Ovary (tissue), 9 donors: Measurements from ENCODE around the gene IMMP2L. TPM values are rescaled to one million over a fixed set of nuclear protein-coding genes. Genes with fewer than 3 reads are reported as not detected.

Experiments used
- DNase-seq, 5 donors: peaks; one replicate each; pipeline ENCODE4 v3.0.0-alpha.2; 2019 to 2020
- H3K27ac ChIP-seq, 2 donors: fragments of 200-600 bp; one replicate each; pipeline versions ENCODE4 v1.5.1 to v1.8.0; 2019 to 2022
- H3K27me3 ChIP-seq: fragments of 200-600 bp; one replicate; pipeline ENCODE4 v1.8.0; 2022
- H3K36me3 ChIP-seq: fragments of 200-600 bp; sonication (generic); one replicate; pipeline ENCODE4 v1.5.1; 2019
- H3K4me1 ChIP-seq: one replicate; pipeline ENCODE4 v1.8.1; 2013; ENCODE audit warnings: mild to moderate bottlenecking, moderate library complexity; ENCODE audit not compliant: insufficient read depth
- H3K4me3 ChIP-seq: fragments of 200-600 bp; sonication (generic); one replicate; pipeline ENCODE4 v1.5.1; 2017
- H3K9me3 ChIP-seq, 2 donors: fragments of 200-600 bp in 1 of 2; sonication (generic) in 1 of 2; one replicate each; pipeline versions ENCODE4 v1.5.1 to v1.8.1; 2013 to 2019; ENCODE audit warnings: mild to moderate bottlenecking in 1 of 2, moderate library complexity in 1 of 2
- CTCF ChIP-seq, 3 donors: fragments of 450-650 bp in 2 of 3; fragments of 200-600 bp in 1 of 3; IDR thresholded peaks; one replicate each; pipeline versions ENCODE4 v1.5.1 to v1.8.0; 2016 to 2022; ENCODE audit warnings: antibody characterized with exemption in 3 of 3, mild to moderate bottlenecking in 1 of 3
- EP300 ChIP-seq: sonication (generic); formaldehyde crosslinking; IDR thresholded peaks from one replicate; pipeline ENCODE4 v1.6.1; 2017; ENCODE audit warnings: antibody characterized with exemption
- POLR2A ChIP-seq: fragments of 450-650 bp; IDR thresholded peaks from one replicate; pipeline ENCODE4 v1.6.1; 2017; ENCODE audit warnings: antibody characterized with exemption, mild to moderate bottlenecking, moderate library complexity
- WGBS, 3 donors: extraction: QIAGEN DNeasy Blood & Tissue Kit in 1 of 3; methylation state at CpG; one replicate each; pipeline versions ENCODE4 v1.1.5 to v1.1.7; 2013 to 2017; 5-methylcytosine and 5-hydroxymethylcytosine counted together
- intact Hi-C, 4 donors: fragments of 100-400 bp; cut with DNase I; formaldehyde crosslinking; loops; one replicate each; pipeline versions ENCODE4 v1.11.0 to v1.15.1; 2022 to 2023
- polyA plus RNA-seq, 2 donors: library from polyadenylated mRNA; stranded (reverse); fragments of 200-250 nt in 1 of 2; fragments of 350-450 nt in 1 of 2; fragmentation: Illumina TruSeq in 1 of 2; extraction: RNeasy Lipid Tissue Mini Kit (QIAGEN cat#74804) in 1 of 2; gene quantifications; one replicate each; pipeline ENCODE4 v1.2.3, GENCODE V29; 2013 to 2014
- total RNA-seq, 7 donors: library from RNA; depleted of rRNA in 2 of 7; stranded (reverse); fragments of >200 nt in 2 of 7; fragmentation: NEBNext Ultra II Directional in 3 of 7; extraction: Animal tissue kit (Norgen Biotek cat#: 25700) in 3 of 7; gene quantifications; one replicate each; pipeline versions ENCODE4 v1.1.0 to v1.2.4, GENCODE V29; 2016 to 2023
- donor health status: DM: no; HTN: no; CAD: no; lungs with moderate emphysema.
- donor health status: DM: no; HTN: no; CAD: no.
- donor health status: Bipolar disorder and iron deficiency.
- donor health status: DM: yes; HTN: yes; CAD: no.
- donor health status: DM: no; HTN: no; CAD: no.
- donor health status: DM: yes; HTN: yes; CAD: no.

IMMP2L gene
- total and polyA plus RNA-seq, 9 donors = 19.5 to 36.9 (median 29.9) TPM

DNA sequence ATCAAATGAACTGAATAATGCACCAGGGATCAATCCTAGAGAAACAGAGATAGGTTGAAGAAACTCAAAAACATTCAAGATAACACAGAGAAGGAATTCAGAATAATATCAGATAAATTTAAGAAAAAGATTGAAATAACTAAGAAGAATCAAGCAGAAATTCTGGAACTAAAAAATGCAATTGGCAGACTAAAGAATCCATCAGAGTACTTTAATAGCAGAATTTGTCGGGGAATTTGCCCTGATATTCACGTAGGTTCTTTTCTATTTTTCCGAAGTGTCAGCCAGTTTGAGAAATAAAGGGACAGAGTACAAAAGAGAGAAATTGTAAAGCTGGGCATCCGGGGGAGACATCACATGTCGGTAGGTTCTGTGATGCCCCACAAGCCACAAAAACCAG, 9.4 kb upstream of the IMMP2L start:
- Histone ChIP-seq H3K27me3 (no peaks in the 10 kb centered on the region), H3K4me3 (no peak overlapping the region), H3K9me3 (no peaks in the 10 kb centered on the region), H3K27ac (no peak overlapping the region), H3K4me1 (no peaks in the 10 kb centered on the region), H3K36me3 (no peaks in the 10 kb centered on the region)
- DNase-seq = no peak
- intact Hi-C loops = no loop called here
- WGBS, 3 donors = 93 to 95% (median 95%) methylated on average over 5 of the region's 5 CpGs
- TF ChIP-seq POLR2A (no peak), EP300 (no peak), CTCF (IDR thresholded peaks at IDR 0.05) (no peak)

- Histone ChIP-seq H3K9me3 (no peaks in the 10 kb centered on the region), H3K27ac (no peak overlapping the region), H3K36me3 (no peaks in the 10 kb centered on the region), H3K4me1 (no peaks in the 10 kb centered on the region), H3K4me3 (no peak overlapping the region), H3K27me3 (no peaks in the 10 kb centered on the region)
- TF ChIP-seq EP300 = no peak
- no peak for TF ChIP-seq POLR2A
- no peak for TF ChIP-seq CTCF (IDR thresholded peaks at IDR 0.05)
- intact Hi-C loops = no loop called here
- WGBS, 3 donors = 90 to 94% (median 93%) methylated on average over 1 of the region's 1 CpG
- no peak for DNase-seq
Observed at GRCh38 chr7:111568870-111569462, 6.7 kb upstream of the IMMP2L start.

DNA sequence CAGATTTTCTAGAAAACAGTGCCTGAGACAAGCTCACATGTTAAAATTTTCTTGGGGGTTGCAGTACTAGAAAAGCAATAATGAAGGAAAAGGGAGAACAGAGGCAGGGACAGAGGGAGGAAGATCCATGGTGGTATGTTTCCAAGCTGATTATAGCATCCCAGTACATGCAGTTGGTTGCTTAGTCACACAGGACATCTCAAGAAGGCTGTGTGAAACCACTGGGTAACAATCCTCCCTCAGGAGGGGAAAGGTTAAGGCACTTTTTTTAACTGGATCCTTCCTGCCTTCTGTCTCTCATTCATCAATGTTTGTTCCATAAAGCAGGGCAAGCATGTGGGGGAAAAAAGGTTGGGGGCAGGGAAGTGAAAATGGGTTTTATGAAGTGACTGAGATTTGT, 6.1 kb upstream of the IMMP2L start:
- Histone ChIP-seq H3K4me1 (no peaks in the 10 kb centered on the region), H3K36me3 (no peaks in the 10 kb centered on the region), H3K27ac (no peak overlapping the region), H3K27me3 (no peaks in the 10 kb centered on the region), H3K9me3 (no peaks in the 10 kb centered on the region), H3K4me3 (no peak overlapping the region)
- DNase-seq = no peak
- intact Hi-C loops = no loop called here
- TF ChIP-seq POLR2A (no peak), EP300 (no peak), CTCF (IDR thresholded peaks at IDR 0.05) (no peak)

DNA sequence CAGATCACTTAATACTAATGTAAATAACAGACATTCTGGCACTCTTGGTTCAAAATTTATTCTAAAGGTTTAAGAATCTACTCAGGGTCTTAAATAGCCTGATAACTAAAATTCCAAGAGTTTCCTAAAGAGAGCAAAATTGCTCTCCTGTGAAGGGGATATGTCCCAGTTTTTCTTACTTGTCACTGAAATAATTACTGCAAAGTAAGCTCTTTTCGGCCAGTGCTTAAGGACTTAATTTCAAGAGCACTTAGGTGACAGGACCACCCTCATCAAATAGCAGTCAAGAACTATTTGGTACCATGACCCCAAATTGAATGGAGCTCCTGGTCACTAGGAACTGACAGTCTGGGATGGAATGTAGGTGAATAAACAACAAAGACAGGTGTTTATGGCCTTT, 1.8 kb upstream of the IMMP2L start:
- TF ChIP-seq EP300 (no peak), POLR2A (no peak), CTCF (IDR thresholded peaks at IDR 0.05) (no peak)
- H3K4me1 ChIP-seq = no peaks in the 10 kb centered on the region
- no peaks in the 10 kb centered on the region for H3K27me3 ChIP-seq
- H3K27ac ChIP-seq = no peak overlapping the region
- no peaks in the 10 kb centered on the region for H3K36me3 ChIP-seq
- intact Hi-C loops = no loop called here
- H3K4me3 ChIP-seq = no peak overlapping the region
- 0% methylated on average over 1 of the region's 1 CpG for WGBS, 3 donors
- no peak for DNase-seq
- no peaks in the 10 kb centered on the region for H3K9me3 ChIP-seq

DNA sequence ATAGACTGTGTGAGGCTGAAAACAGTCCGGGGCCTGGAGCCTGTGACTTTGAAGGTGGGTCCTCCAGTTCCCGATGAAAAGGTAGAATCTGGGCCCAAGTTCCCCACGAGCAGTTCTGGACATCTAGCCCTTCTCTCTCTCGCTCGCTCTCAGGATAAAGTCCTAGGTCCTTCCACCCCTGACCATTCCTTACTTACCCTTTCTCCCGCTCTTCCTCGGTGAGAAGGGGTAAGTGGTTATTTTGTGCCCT, 713 bp downstream of the IMMP2L start:
- Histone ChIP-seq H3K27me3 (no peaks in the 10 kb centered on the region), H3K4me3 (peak overlapping the region; percentile 63), H3K4me1 (peaks cover 2% of the 10 kb centered on the region), H3K36me3 (no peaks in the 10 kb centered on the region), H3K9me3 (no peaks in the 10 kb centered on the region), H3K27ac (peak overlapping the region; percentile 75 to 78)
- TF ChIP-seq CTCF (IDR thresholded peaks at IDR 0.05) (no peak), EP300 (no peak), POLR2A (no peak)
- intact Hi-C loops = no loop called here
- DNase-seq = peak in 3 of 5 donors; percentile 20 to 33 (median 29)
- WGBS, 3 donors = 2 to 5% (median 3%) methylated on average over 7 of the region's 7 CpGs
